HepG2 (cell line): ENCODE results near the gene MT1M. TPM values are rescaled to one million over a fixed set of nuclear protein-coding genes. Genes with fewer than 3 reads are reported as not detected.
A peak's percentile ranks its signal among the peaks of the same experiment; 100 is the strongest.

Experiments used
- ELF4 ChIP-seq: sonication (generic); formaldehyde crosslinking; IDR thresholded peaks from 2 replicates; pipeline ENCODE4 v1.5.0; 2020; ENCODE audit warnings: missing genetic modification reagents, mild to moderate bottlenecking, moderate library complexity, borderline replicate concordance
- HOXA3 ChIP-seq: sonication (generic); formaldehyde crosslinking; IDR thresholded peaks from 2 replicates; pipeline ENCODE4 v1.5.0; 2020; ENCODE audit warnings: missing genetic modification reagents
- IRF2 ChIP-seq: IDR thresholded peaks from 2 replicates; pipeline ENCODE4 v1.6.1; 2018; ENCODE audit warnings: missing genetic modification reagents, missing compliant biosample characterization
- PAXIP1 ChIP-seq: sonication (generic); formaldehyde crosslinking; conservative IDR thresholded peaks from 2 replicates; pipeline ENCODE4 v1.4.0; 2020; ENCODE audit warnings: mild to moderate bottlenecking, missing genetic modification reagents, moderate library complexity
- SCMH1 ChIP-seq: sonication (generic); formaldehyde crosslinking; IDR thresholded peaks from 2 replicates; pipeline ENCODE4 v1.9.0; 2021; ENCODE audit warnings: missing genetic modification reagents, mild to moderate bottlenecking, borderline replicate concordance
- WIZ ChIP-seq: sonication (generic); formaldehyde crosslinking; IDR thresholded peaks from 2 replicates; pipeline ENCODE4 v1.5.1; 2020; ENCODE audit warnings: mild to moderate bottlenecking, missing genetic modification reagents
- ZBTB1 ChIP-seq: sonication (generic); formaldehyde crosslinking; IDR thresholded peaks from 2 replicates; pipeline ENCODE4 v1.4.0; 2020; ENCODE audit warnings: missing genetic modification reagents, borderline replicate concordance
- ZBTB46 ChIP-seq: sonication (generic); formaldehyde crosslinking; IDR thresholded peaks from 2 replicates; pipeline ENCODE4 v1.4.0; 2020; ENCODE audit warnings: mild to moderate bottlenecking, missing genetic modification reagents, borderline replicate concordance
- ZNF3 ChIP-seq: IDR thresholded peaks from 2 replicates; pipeline ENCODE4 v1.7.0; 2017; ENCODE audit warnings: inconsistent platforms
- ZNF407 ChIP-seq: sonication (generic); formaldehyde crosslinking; IDR thresholded peaks from one replicate; pipeline ENCODE4 v1.5.1; 2020; ENCODE audit warnings: mild to moderate bottlenecking, missing genetic modification reagents; ENCODE audit errors: not compliant biosample characterization
- ZNF558 ChIP-seq: sonication (generic); formaldehyde crosslinking; IDR thresholded peaks from 2 replicates; pipeline ENCODE4 v1.9.0; 2022; ENCODE audit warnings: mild to moderate bottlenecking, missing genetic modification reagents, borderline replicate concordance
- ZNF567 ChIP-seq: sonication (generic); formaldehyde crosslinking; IDR thresholded peaks from 2 replicates; pipeline ENCODE4 v1.8.1; 2023; ENCODE audit warnings: mild to moderate bottlenecking, missing genetic modification reagents, borderline replicate concordance
- ZNF816 ChIP-seq: sonication (generic); formaldehyde crosslinking; IDR thresholded peaks from 2 replicates; pipeline ENCODE4 v1.8.0; 2022; ENCODE audit warnings: missing genetic modification reagents, mild to moderate bottlenecking, borderline replicate concordance
- ZSCAN29 ChIP-seq: sonication (generic); formaldehyde crosslinking; conservative IDR thresholded peaks from 2 replicates; pipeline ENCODE4 v1.4.0; 2020; ENCODE audit warnings: mild to moderate bottlenecking, missing genetic modification reagents
- ZZZ3 ChIP-seq: sonication (generic); formaldehyde crosslinking; IDR thresholded peaks from 2 replicates; pipeline ENCODE4 v1.4.0; 2020; ENCODE audit warnings: missing genetic modification reagents, mild to moderate bottlenecking, borderline replicate concordance
- polyA plus RNA-seq, 8 experiments: library from polyadenylated mRNA; depleted of rRNA in 3 of 8; stranded (reverse) in 7 of 8; unstranded in 1 of 8; fragments of >200 nt; fragmentation: Illumina TruSeq in 4 of 8; extraction: Trizol in 4 of 8; gene quantifications; 2 replicates each; pipeline versions ENCODE4 v1.2.1 to v1.2.3, GENCODE V29; 2011 to 2016; ENCODE audit warnings: low read depth in 4 of 8, missing spikeins in 1 of 8, mixed read lengths in 1 of 8; ENCODE audit not compliant: insufficient read depth in 1 of 8
- total RNA-seq, 5 experiments: library from RNA; depleted of rRNA; stranded (reverse); fragments of >200 nt; fragmentation: Illumina TruSeq; extraction: Trizol; gene quantifications; 2 replicates each; pipeline ENCODE4 v1.2.3, GENCODE V29; 2016; ENCODE audit warnings: low read depth in 1 of 5

MT1M gene
- total and polyA plus RNA-seq, 2 of the 13 experiments (the other 11 are each of a cell fraction or from before 2014, with no cell fraction given) = 4.6 TPM; not detected in 1

GRCh38 chr16:56681939-56682702, 49.7 kb downstream of the MT1M start, which contains the start of gene MT1X (continued):
- no peak for TF ChIP-seq PAXIP1
- TF ChIP-seq WIZ = no peak
- peak; percentile 47; the same call in 1 of the 2 replicates for TF ChIP-seq IRF2 (CRISPR knock-in tag)
- 0 out of 2 replicates have a peak, but pooled peaks have one; percentile 54 for TF ChIP-seq ZSCAN29 (CRISPR knock-in tag)
- TF ChIP-seq ZZZ3 (CRISPR knock-in tag) = no peak
- peak; percentile 86 for TF ChIP-seq HOXA3 (CRISPR knock-in tag)
- no peak for TF ChIP-seq ZNF407 (CRISPR knock-in tag)
- TF ChIP-seq ZNF567 (CRISPR knock-in tag) = peak; percentile 44; the same call in 1 of the 2 replicates
- peak; percentile 87; the same call in 1 of the 2 replicates for TF ChIP-seq ZNF558 (CRISPR knock-in tag)
- TF ChIP-seq ELF4 (CRISPR knock-in tag) = no peak
- TF ChIP-seq ZBTB1 (CRISPR knock-in tag) = no peak
- no peak for TF ChIP-seq SCMH1 (CRISPR knock-in tag)
- TF ChIP-seq ZBTB46 = no peak
- TF ChIP-seq ZNF3 (CRISPR knock-in tag) = peak; percentile 61; the same call in 1 of the 2 replicates
- no peak for TF ChIP-seq ZNF816
